ENCODE measurements around the gene NRXN3. TPM values are rescaled to one million over a fixed set of nuclear protein-coding genes. Genes with fewer than 3 reads are reported as not detected.

NRXN3 gene
- total and polyA plus RNA-seq, 4 donors: 0.07 to 1.2 (median 0.23) TPM

- H3K4me1 ChIP-seq (ENCODE audit: control insufficient read depth in 4 of 4, insufficient read depth in 4 of 4, low read length in 3 of 4): no peaks in the 10 kb centered on the region
- no peaks in the 10 kb centered on the region for H3K36me3 ChIP-seq (ENCODE audit: control insufficient read depth in 4 of 4, insufficient read depth in 3 of 4, low read depth in 1 of 4, low read length in 3 of 4)
- no peak overlapping the region for H3K9ac ChIP-seq (ENCODE audit: low read depth in 1 of 2, low read length in 2 of 2)
- H3K27me3 ChIP-seq (ENCODE audit: control insufficient read depth in 4 of 4, insufficient read depth in 4 of 4, low read length in 3 of 4): no peaks in the 10 kb centered on the region
- no peak overlapping the region for H3K4me3 ChIP-seq (ENCODE audit: low read depth in 1 of 3, low read length in 3 of 3)
- no peak for TF ChIP-seq FOXA2 (IDR thresholded peaks at IDR 0.05)
- TF ChIP-seq JUND (IDR thresholded peaks at IDR 0.05): no peak
- TF ChIP-seq HNF4G (IDR thresholded peaks at IDR 0.05): no peak
- TF ChIP-seq GABPA (IDR thresholded peaks at IDR 0.05 in 1 of 2, conservative IDR thresholded peaks at IDR 0.05 in 1 of 2): no peak
- no peak for TF ChIP-seq HNF4A (conservative IDR thresholded peaks at IDR 0.05)
- no peak for TF ChIP-seq TAF1 (conservative IDR thresholded peaks at IDR 0.05)
- no peak for TF ChIP-seq NR2F2 (IDR thresholded peaks at IDR 0.05)
- no peak for TF ChIP-seq RAD21 (IDR thresholded peaks at IDR 0.05)
- TF ChIP-seq RXRA (IDR thresholded peaks at IDR 0.05): no peak
- no peak for TF ChIP-seq ZBTB33 (IDR thresholded peaks at IDR 0.05)
- no peak for TF ChIP-seq FOXA1 (IDR thresholded peaks at IDR 0.05)
- TF ChIP-seq MAX (IDR thresholded peaks at IDR 0.05): no peak
- TF ChIP-seq ATF3 (IDR thresholded peaks at IDR 0.05): no peak
- TF ChIP-seq YY1 (IDR thresholded peaks at IDR 0.05): no peak
- no peak for TF ChIP-seq EGR1 (IDR thresholded peaks at IDR 0.05; ENCODE audit: low read depth in 2 of 2)
- peaks cover 0 to 3% (median 0%) of the 10 kb centered on the region in 4 donors for H3K9me3 ChIP-seq (ENCODE audit: control insufficient read depth in 4 of 4, low read length in 3 of 4)
- no peak overlapping the region for H3K27ac ChIP-seq (ENCODE audit: low read depth in 1 of 2, low read length in 2 of 2)
- DNase-seq (ENCODE audit: low spot score): no peak
- 51% methylated on average over 1 of the region's 1 CpG for WGBS
Measured at GRCh38 chr14:79299162-79299561, 1129.0 kb downstream of the NRXN3 start.

- no peak for TF ChIP-seq REST (IDR thresholded peaks at IDR 0.05)
- TF ChIP-seq FOXA2 (IDR thresholded peaks at IDR 0.05): no peak
- TF ChIP-seq HNF4G (IDR thresholded peaks at IDR 0.05): no peak
- TF ChIP-seq NR2F2 (IDR thresholded peaks at IDR 0.05): no peak
- no peak for TF ChIP-seq RXRA (IDR thresholded peaks at IDR 0.05)
- no peak for TF ChIP-seq YY1 (IDR thresholded peaks at IDR 0.05)
- no peak for TF ChIP-seq RAD21 (IDR thresholded peaks at IDR 0.05)
- no peak for TF ChIP-seq GABPA (IDR thresholded peaks at IDR 0.05 in 1 of 2, conservative IDR thresholded peaks at IDR 0.05 in 1 of 2)
- no peak for TF ChIP-seq ATF3 (IDR thresholded peaks at IDR 0.05)
- TF ChIP-seq FOXA1 (IDR thresholded peaks at IDR 0.05): no peak
- TF ChIP-seq SP1 (IDR thresholded peaks at IDR 0.05): no peak
- no peak for TF ChIP-seq HNF4A (conservative IDR thresholded peaks at IDR 0.05)
- TF ChIP-seq CTCF (IDR thresholded peaks at IDR 0.05; ENCODE audit: low read depth, low read length, missing input control): no peak
- no peak for TF ChIP-seq EGR1 (IDR thresholded peaks at IDR 0.05; ENCODE audit: low read depth in 2 of 2)
Measured at GRCh38 chr14:79304279-79304678, 1134.1 kb downstream of the NRXN3 start.

More at GRCh38 chr14:79304279-79304678, 1134.1 kb downstream of the NRXN3 start:
- Histone ChIP-seq H3K27ac (ENCODE audit: low read depth in 1 of 2, low read length in 2 of 2) (no peak overlapping the region), H3K36me3 (ENCODE audit: control insufficient read depth in 4 of 4, insufficient read depth in 3 of 4, low read depth in 1 of 4, low read length in 3 of 4) (no peaks in the 10 kb centered on the region), H3K4me3 (ENCODE audit: low read depth in 1 of 3, low read length in 3 of 3) (no peak overlapping the region), H3K27me3 (ENCODE audit: control insufficient read depth in 4 of 4, insufficient read depth in 4 of 4, low read length in 3 of 4) (no peaks in the 10 kb centered on the region), H3K9me3 (ENCODE audit: control insufficient read depth in 4 of 4, low read length in 3 of 4) (peaks cover 0 to 3% (median 0%) of the 10 kb centered on the region in 4 donors), H3K9ac (ENCODE audit: low read depth in 1 of 2, low read length in 2 of 2) (no peak overlapping the region), H3K4me1 (ENCODE audit: control insufficient read depth in 4 of 4, insufficient read depth in 4 of 4, low read length in 3 of 4) (no peaks in the 10 kb centered on the region)
- no peak for DNase-seq (ENCODE audit: low spot score)
